SU-DHL-6 (cell line): ENCODE data around the gene ACTN1.

ENCODE experiments used
- H2AFZ ChIP-seq: fragments of 200-600 bp; sonication (generic); 2 replicates; pipeline ENCODE4 v1.6.1; 2014; ENCODE audit warnings: low read depth, mild to moderate bottlenecking, moderate library complexity, mixed read lengths, antibody characterized with exemption, low read length; ENCODE audit not compliant: severe bottlenecking
- H3F3A ChIP-seq: fragments of 200-600 bp; shearing (Covaris generic); 2 replicates; pipeline ENCODE4 v1.6.0; 2016; ENCODE audit warnings: antibody characterized with exemption, mild to moderate bottlenecking; ENCODE audit not compliant: insufficient read depth
- H3K27ac ChIP-seq: fragments of 200-600 bp; sonication (generic); 2 replicates; pipeline ENCODE4 v1.5.1; 2016; ENCODE audit warnings: low read depth, mild to moderate bottlenecking, low read length, moderate library complexity, mixed read lengths
- H3K27me3 ChIP-seq: fragments of 200-600 bp; sonication (generic), shearing (Covaris generic); 2 replicates; pipeline ENCODE4 v1.6.0; 2014; ENCODE audit warnings: mild to moderate bottlenecking, low read length
- H3K36me3 ChIP-seq: fragments of 200-600 bp; sonication (generic); 2 replicates; pipeline ENCODE4 v1.6.1; 2014; ENCODE audit warnings: mild to moderate bottlenecking, low read length, mixed read lengths
- H3K4me2 ChIP-seq: fragments of 300-600, 200-600 bp; shearing (Covaris generic), sonication (generic); 2 replicates; pipeline ENCODE4 v1.6.0; 2014; ENCODE audit warnings: low read length, low read depth, mild to moderate bottlenecking; ENCODE audit not compliant: poor library complexity, severe bottlenecking
- H3K4me3 ChIP-seq: fragments of 200-600 bp; sonication (generic); 2 replicates; pipeline ENCODE4 v1.5.1; 2014; ENCODE audit warnings: antibody characterized with exemption, low read length, mild to moderate bottlenecking, mixed read lengths; ENCODE audit not compliant: insufficient read depth, poor library complexity, severe bottlenecking
- H3K79me2 ChIP-seq: fragments of 200-600 bp; sonication (generic); 2 replicates; pipeline ENCODE4 v1.6.1; 2014; ENCODE audit warnings: mild to moderate bottlenecking, low read length, moderate library complexity; ENCODE audit not compliant: insufficient read depth
- H3K9ac ChIP-seq: fragments of 200-600 bp; sonication (generic); 2 replicates; pipeline ENCODE4 v1.7.0; 2014; ENCODE audit warnings: mild to moderate bottlenecking, low read length
- H3K9me2 ChIP-seq: fragments of 200-600 bp; sonication (generic); replicated peaks from 2 replicates; pipeline ENCODE4 v1.6.1; 2014; ENCODE audit warnings: low read length; ENCODE audit not compliant: insufficient read depth
- H3K9me3 ChIP-seq: fragments of 200-600 bp; sonication (generic); 2 replicates; pipeline ENCODE4 v1.6.1; 2014; ENCODE audit warnings: low read length, mixed read lengths; ENCODE audit not compliant: insufficient read depth
- H4K20me1 ChIP-seq: fragments of 200-600 bp; sonication (generic); 2 replicates; pipeline ENCODE4 v1.6.1; 2014; ENCODE audit warnings: low read depth, mild to moderate bottlenecking, antibody characterized with exemption, low read length, moderate library complexity, mixed read lengths
- CTCF ChIP-seq: fragments of 200-600 bp; sonication (generic); IDR thresholded peaks from one replicate; pipeline ENCODE4 v1.5.1; 2017; ENCODE audit warnings: antibody characterized with exemption, mild to moderate bottlenecking, low read length, moderate library complexity; ENCODE audit not compliant: insufficient read depth, poor library complexity, severe bottlenecking
- EZH2phosphoT487 ChIP-seq: fragments of 200-600 bp; sonication (generic), shearing (Covaris generic); conservative IDR thresholded peaks from 2 replicates; pipeline ENCODE4 v1.6.1; 2018; ENCODE audit warnings: mild to moderate bottlenecking, antibody characterized with exemption, low read length, moderate library complexity, mixed read lengths

ACTN1 gene

GRCh38 chr14:68842298-68842697 lies 136.8 kb downstream of the ACTN1 start:
- no peaks in the 10 kb centered on the region for H3K79me2 ChIP-seq
- no peak overlapping the region for H3K4me2 ChIP-seq
- H3F3A ChIP-seq = no peaks in the 10 kb centered on the region
- TF ChIP-seq EZH2phosphoT487 (no peak), CTCF (no peak)
- H2AFZ ChIP-seq = no peak overlapping the region
- H3K9me3 ChIP-seq = no peaks in the 10 kb centered on the region
- H3K9ac ChIP-seq = no peak overlapping the region
- no peak overlapping the region for H3K27ac ChIP-seq
- no peaks in the 10 kb centered on the region for H3K27me3 ChIP-seq
- H3K36me3 ChIP-seq = no peaks in the 10 kb centered on the region
- no peak overlapping the region for H3K4me3 ChIP-seq
- no peaks in the 10 kb centered on the region for H3K9me2 ChIP-seq
- no peaks in the 10 kb centered on the region for H4K20me1 ChIP-seq

DNA sequence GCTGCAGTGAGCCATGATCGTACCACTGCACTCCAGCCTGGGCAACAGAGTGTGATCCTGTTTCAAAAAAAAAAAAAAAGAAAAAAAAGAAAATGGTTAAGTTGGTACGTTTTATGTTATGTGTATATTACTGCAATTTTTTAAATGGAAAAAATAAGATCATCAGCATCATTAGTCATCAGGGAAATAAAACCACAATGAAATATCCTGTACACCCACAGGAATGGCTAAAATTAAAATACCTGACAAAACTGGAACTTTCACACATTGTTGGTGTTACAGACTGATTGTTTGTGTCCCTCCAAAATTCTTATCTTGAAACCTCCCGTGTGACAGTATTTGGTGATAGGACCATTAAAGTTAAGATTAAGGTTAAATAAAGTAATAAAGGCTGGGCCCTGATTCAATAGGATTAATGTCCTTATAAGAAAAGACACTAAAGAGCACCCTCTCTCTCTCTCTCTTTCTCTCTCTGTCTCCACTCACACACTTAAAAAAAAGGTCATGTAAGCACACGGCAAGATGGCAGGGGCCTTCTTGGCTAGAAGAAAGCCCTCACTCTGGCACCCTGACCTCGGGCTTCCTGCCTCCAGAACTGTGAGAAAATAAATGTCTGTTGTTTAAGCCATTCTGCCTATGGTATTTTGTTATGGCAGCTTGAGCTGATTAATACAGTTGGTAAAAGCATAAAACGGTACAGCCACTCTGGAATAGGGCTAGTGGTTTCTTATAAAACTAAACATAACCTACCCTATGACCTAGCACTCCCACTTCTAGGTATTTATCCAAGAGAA lies 137.9 kb downstream of the ACTN1 start:
- Histone ChIP-seq H3K9me3 (peaks cover 5% of the 10 kb centered on the region), H3K9me2 (no peaks in the 10 kb centered on the region), H3F3A (no peaks in the 10 kb centered on the region), H3K9ac (no peak overlapping the region), H3K4me3 (no peak overlapping the region), H2AFZ (no peak overlapping the region), H4K20me1 (no peaks in the 10 kb centered on the region), H3K27ac (no peak overlapping the region), H3K79me2 (no peaks in the 10 kb centered on the region), H3K4me2 (no peak overlapping the region), H3K36me3 (no peaks in the 10 kb centered on the region), H3K27me3 (no peaks in the 10 kb centered on the region)
- TF ChIP-seq CTCF = no peak
- TF ChIP-seq EZH2phosphoT487 = no peak

GRCh38 chr14:68840454-68840853 lies 138.6 kb downstream of the ACTN1 start:
- H3K36me3 ChIP-seq = no peaks in the 10 kb centered on the region
- no peaks in the 10 kb centered on the region for H3K79me2 ChIP-seq
- peaks cover 10% of the 10 kb centered on the region for H3K9me3 ChIP-seq
- H3K9ac ChIP-seq = no peak overlapping the region
- H3K27ac ChIP-seq = no peak overlapping the region
- no peak overlapping the region for H3K4me2 ChIP-seq
- no peaks in the 10 kb centered on the region for H3K27me3 ChIP-seq
- H3K9me2 ChIP-seq = no peaks in the 10 kb centered on the region
- H3K4me3 ChIP-seq = no peak overlapping the region
- no peak overlapping the region for H2AFZ ChIP-seq
- no peaks in the 10 kb centered on the region for H4K20me1 ChIP-seq
- H3F3A ChIP-seq = 0 out of 2 replicates have a peak, but pooled peaks cover 3% of the 10 kb centered on the region
- TF ChIP-seq EZH2phosphoT487 = no peak

- peaks cover 10% of the 10 kb centered on the region for H3K9me3 ChIP-seq
- H3F3A ChIP-seq = 0 out of 2 replicates have a peak, but pooled peaks cover 5% of the 10 kb centered on the region
- no peaks in the 10 kb centered on the region for H3K9me2 ChIP-seq
- no peak overlapping the region for H3K27ac ChIP-seq
- H3K27me3 ChIP-seq = no peaks in the 10 kb centered on the region
- no peak overlapping the region for H3K9ac ChIP-seq
- H3K36me3 ChIP-seq = no peaks in the 10 kb centered on the region
- H3K79me2 ChIP-seq = no peaks in the 10 kb centered on the region
- no peak overlapping the region for H3K4me2 ChIP-seq
- no peak overlapping the region for H2AFZ ChIP-seq
- no peaks in the 10 kb centered on the region for H4K20me1 ChIP-seq
- H3K4me3 ChIP-seq = no peak overlapping the region
- TF ChIP-seq EZH2phosphoT487 (no peak), CTCF (no peak)
Observed at GRCh38 chr14:68836082-68836481, 143.0 kb downstream of the ACTN1 start.
